Large intestine (tissue), 3 donors: ENCODE data around the gene ITIH1. TPM values are rescaled to one million over a fixed set of nuclear protein-coding genes. Genes with fewer than 3 reads are reported as not detected.

Source experiments
- DNase-seq, 2 donors: peaks; one replicate each; pipeline versions ENCODE4 v3.0.0 to v3.0.0-alpha.2; 2013
- H3K27ac ChIP-seq: one replicate; pipeline ENCODE4 v1.5.1; 2013; ENCODE audit warnings: low read length
- H3K27me3 ChIP-seq: 2 replicates; pipeline ENCODE4 v1.6.1; 2013; ENCODE audit warnings: low read length; ENCODE audit not compliant: control insufficient read depth, insufficient read depth
- H3K36me3 ChIP-seq: 2 replicates; pipeline ENCODE4 v1.6.1; 2013; ENCODE audit warnings: low read length; ENCODE audit not compliant: control insufficient read depth, insufficient read depth
- H3K4me1 ChIP-seq: one replicate; pipeline ENCODE4 v1.6.1; 2013; ENCODE audit warnings: low read length; ENCODE audit not compliant: control insufficient read depth, insufficient read depth
- H3K4me3 ChIP-seq: one replicate; pipeline ENCODE4 v1.5.1; 2013; ENCODE audit warnings: low read length
- H3K9me3 ChIP-seq: one replicate; pipeline ENCODE4 v1.6.1; 2013; ENCODE audit warnings: mild to moderate bottlenecking, low read depth, low read length, moderate library complexity; ENCODE audit not compliant: control insufficient read depth
- WGBS: methylation state at CpG from one replicate; pipeline ENCODE4 v1.1.5; 2013; ENCODE audit warnings: low lambda C conversion rate; ENCODE audit not compliant: insufficient coverage; 5-methylcytosine and 5-hydroxymethylcytosine counted together
- polyA plus RNA-seq: library from polyadenylated mRNA; unstranded; fragments of 120-200 nt; gene quantifications from one replicate; pipeline ENCODE4 v1.2.1, GENCODE V29; 2013

The ITIH1 gene
- polyA plus RNA-seq, 1 donor, result 1.6 TPM

GRCh38 chr3:52839892-52840545 lies 62.6 kb downstream of the ITIH1 start:
- WGBS, result no CpG with 5 or more reads among the region's 23 CpGs
- Histone ChIP-seq H3K4me3 (no peak overlapping the region), H3K4me1 (peaks cover 2% of the 10 kb centered on the region), H3K9me3 (no peaks in the 10 kb centered on the region), H3K27me3 (no peaks in the 10 kb centered on the region), H3K27ac (no peak overlapping the region), H3K36me3 (peaks cover 11% of the 10 kb centered on the region)
- no peak for DNase-seq

- WGBS, result 100% methylated on average over 3 of the region's 12 CpGs
- Histone ChIP-seq H3K36me3 (peaks cover 11% of the 10 kb centered on the region), H3K27ac (no peak overlapping the region), H3K27me3 (no peaks in the 10 kb centered on the region), H3K4me3 (no peak overlapping the region), H3K9me3 (no peaks in the 10 kb centered on the region), H3K4me1 (no peaks in the 10 kb centered on the region)
- no peak for DNase-seq
These were observed 64.0 kb downstream of the ITIH1 start for GRCh38 chr3:52841211-52841980.

Other genes with a start within 250 kb of the ITIH1 start
- 67.6 TPM for gene NT5DC2, start 243.7 kb upstream of the ITIH1 start, polyA plus RNA-seq
- gene UQCC5, start 241.0 kb upstream of the ITIH1 start, polyA plus RNA-seq, result 25.8 TPM
- gene PBRM1, start 91.7 kb upstream of the ITIH1 start, polyA plus RNA-seq, result 37.5 TPM
- 96.2 TPM for gene GNL3, start 91.6 kb upstream of the ITIH1 start, polyA plus RNA-seq
- gene GLT8D1, start 71.8 kb upstream of the ITIH1 start, polyA plus RNA-seq, result 53.8 TPM
- gene SPCS1, start 71.5 kb upstream of the ITIH1 start, polyA plus RNA-seq, result 166 TPM
- 23.0 TPM for gene NEK4, start 6.7 kb upstream of the ITIH1 start, polyA plus RNA-seq
- gene ITIH3, start 17.2 kb downstream of the ITIH1 start, polyA plus RNA-seq, result 5.3 TPM
- 4.3 TPM for gene ITIH4, start 53.1 kb downstream of the ITIH1 start, polyA plus RNA-seq
- gene MUSTN1, start 57.4 kb downstream of the ITIH1 start, polyA plus RNA-seq, result 2.8 TPM
- gene STIMATE, start 119.9 kb downstream of the ITIH1 start, polyA plus RNA-seq, result 5.9 TPM